ENCODE measurements around the gene ADD3.

Gene ADD3

DNA sequence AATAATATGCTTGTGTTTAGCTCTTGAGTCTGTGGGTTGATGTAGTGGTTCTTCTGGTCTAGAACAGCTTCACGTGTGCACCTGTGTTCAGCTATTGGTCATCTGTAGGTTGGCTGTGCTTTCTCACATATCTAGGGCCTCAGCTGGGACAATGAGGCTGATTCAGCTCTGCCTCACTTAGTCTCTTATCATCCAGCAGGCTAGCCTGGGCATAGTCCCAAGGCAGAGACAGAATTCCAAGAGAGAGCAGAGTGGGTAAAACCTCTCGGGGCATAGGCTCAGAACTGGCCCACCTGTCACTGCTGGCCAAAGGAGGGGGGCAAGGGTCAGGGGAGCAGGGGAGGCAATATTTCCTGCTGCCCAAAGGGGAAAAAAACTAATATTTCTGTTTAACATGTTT, 167.6 kb downstream of the ADD3 start:
- Histone ChIP-seq H4K20me1 (ENCODE audit: insufficient read depth, low read length) (no peaks in the 10 kb centered on the region), H3K9ac (ENCODE audit: low read depth, low read length) (no peak overlapping the region)

DNA sequence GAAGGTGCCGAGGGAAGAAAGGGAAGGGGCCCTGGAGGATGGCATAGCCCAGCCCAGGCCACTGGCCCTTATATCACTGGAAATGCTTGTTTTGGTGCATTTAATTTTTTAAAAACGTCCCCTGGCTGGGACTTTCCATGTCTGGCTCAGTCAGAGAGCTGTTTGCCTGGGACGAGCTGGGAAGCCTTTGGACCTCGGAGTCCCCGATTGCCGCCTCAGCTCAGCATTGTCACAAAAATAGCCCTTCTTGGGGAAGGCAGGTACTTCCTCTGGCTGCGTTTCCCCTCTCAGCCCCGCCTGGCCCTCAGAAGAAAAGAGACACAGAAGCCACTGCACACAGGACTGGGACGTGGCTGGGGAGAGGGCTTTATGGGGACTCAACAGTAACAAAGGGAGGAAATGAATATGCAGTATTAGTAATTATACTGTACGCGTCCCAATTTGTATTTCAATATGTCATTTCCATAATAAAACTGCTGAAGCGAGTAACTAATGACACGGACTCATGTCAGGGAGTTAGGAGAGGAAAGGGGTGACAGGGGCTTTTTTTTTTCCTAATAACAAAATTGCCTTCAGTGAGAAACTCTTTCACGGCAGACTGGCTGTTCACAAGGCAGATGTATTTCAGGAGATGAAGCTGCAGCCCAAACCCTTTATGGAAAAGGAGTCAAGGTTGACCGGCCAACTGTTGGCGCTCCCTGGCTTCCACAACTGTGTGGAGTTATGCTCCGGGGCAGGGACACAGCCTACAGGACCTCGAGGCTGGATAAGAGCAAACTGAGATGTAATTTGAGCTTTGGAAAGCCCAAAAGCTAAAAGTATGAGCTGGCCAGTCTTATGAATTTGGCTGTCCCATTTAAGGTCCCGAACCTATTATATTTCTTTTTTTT, 168.6 kb downstream of the ADD3 start:
- Histone ChIP-seq H3K4me3 (ENCODE audit: low read depth in 1 of 2, low read length in 2 of 2) (no peak overlapping the region), H3K4me2 (ENCODE audit: insufficient read depth, low read length) (no peak overlapping the region), H3K9me3 (ENCODE audit: insufficient read depth, low read length, severe bottlenecking) (no peaks in the 10 kb centered on the region), H4K20me1 (ENCODE audit: insufficient read depth, low read length) (no peaks in the 10 kb centered on the region), H3K4me1 (ENCODE audit: insufficient read depth, low read length) (no peaks in the 10 kb centered on the region), H2AFZ (ENCODE audit: low read depth, low read length) (no peak overlapping the region), H3K36me3 (ENCODE audit: insufficient read depth, low read length) (no peaks in the 10 kb centered on the region), H3K79me2 (ENCODE audit: insufficient read depth, low read length) (no peaks in the 10 kb centered on the region), H3K27ac (ENCODE audit: low read length) (no peak overlapping the region), H3K9ac (ENCODE audit: low read depth, low read length) (no peak overlapping the region), H3K27me3 (ENCODE audit: insufficient read depth, low read length, poor library complexity) (peaks cover 14% of the 10 kb centered on the region)
- DNase-seq (no peak), ATAC-seq (ENCODE audit: insufficient read depth, low read depth) (no peak)
- TF ChIP-seq, protein P1, sequence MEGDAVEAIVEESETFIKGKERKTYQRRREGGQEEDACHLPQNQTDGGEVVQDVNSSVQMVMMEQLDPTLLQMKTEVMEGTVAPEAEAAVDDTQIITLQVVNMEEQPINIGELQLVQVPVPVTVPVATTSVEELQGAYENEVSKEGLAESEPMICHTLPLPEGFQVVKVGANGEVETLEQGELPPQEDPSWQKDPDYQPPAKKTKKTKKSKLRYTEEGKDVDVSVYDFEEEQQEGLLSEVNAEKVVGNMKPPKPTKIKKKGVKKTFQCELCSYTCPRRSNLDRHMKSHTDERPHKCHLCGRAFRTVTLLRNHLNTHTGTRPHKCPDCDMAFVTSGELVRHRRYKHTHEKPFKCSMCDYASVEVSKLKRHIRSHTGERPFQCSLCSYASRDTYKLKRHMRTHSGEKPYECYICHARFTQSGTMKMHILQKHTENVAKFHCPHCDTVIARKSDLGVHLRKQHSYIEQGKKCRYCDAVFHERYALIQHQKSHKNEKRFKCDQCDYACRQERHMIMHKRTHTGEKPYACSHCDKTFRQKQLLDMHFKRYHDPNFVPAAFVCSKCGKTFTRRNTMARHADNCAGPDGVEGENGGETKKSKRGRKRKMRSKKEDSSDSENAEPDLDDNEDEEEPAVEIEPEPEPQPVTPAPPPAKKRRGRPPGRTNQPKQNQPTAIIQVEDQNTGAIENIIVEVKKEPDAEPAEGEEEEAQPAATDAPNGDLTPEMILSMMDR (IDR thresholded peaks at IDR 0.05; ENCODE audit: borderline replicate concordance, extremely low read depth, low read length, poor library complexity, severe bottlenecking) = no peak

More for the DNA sequence above, 167.6 kb downstream of the ADD3 start:
- no peak overlapping the region for H3K4me2 ChIP-seq (ENCODE audit: insufficient read depth, low read length)
- no peak for TF ChIP-seq EZH2 (IDR thresholded peaks at IDR 0.05; ENCODE audit: borderline replicate concordance, low read depth, low read length, severe bottlenecking)
- TF ChIP-seq, protein P1 (IDR thresholded peaks at IDR 0.05; ENCODE audit: borderline replicate concordance, extremely low read depth, low read length, poor library complexity, severe bottlenecking) = no peak
- H2AFZ ChIP-seq (ENCODE audit: low read depth, low read length) = no peak overlapping the region
- DNase-seq = no peak
- H3K27me3 ChIP-seq (ENCODE audit: insufficient read depth, low read length, poor library complexity) = peaks cover 17% of the 10 kb centered on the region
- H3K36me3 ChIP-seq (ENCODE audit: insufficient read depth, low read length) = no peaks in the 10 kb centered on the region
- ATAC-seq (ENCODE audit: insufficient read depth, low read depth) = no peak
- H3K79me2 ChIP-seq (ENCODE audit: insufficient read depth, low read length) = no peaks in the 10 kb centered on the region
- H3K27ac ChIP-seq (ENCODE audit: low read length) = no peak overlapping the region
- no peaks in the 10 kb centered on the region for H3K4me1 ChIP-seq (ENCODE audit: insufficient read depth, low read length)
- no peak overlapping the region for H3K4me3 ChIP-seq (ENCODE audit: low read depth in 1 of 2, low read length in 2 of 2)
- no peaks in the 10 kb centered on the region for H3K9me3 ChIP-seq (ENCODE audit: insufficient read depth, low read length, severe bottlenecking)

DNA sequence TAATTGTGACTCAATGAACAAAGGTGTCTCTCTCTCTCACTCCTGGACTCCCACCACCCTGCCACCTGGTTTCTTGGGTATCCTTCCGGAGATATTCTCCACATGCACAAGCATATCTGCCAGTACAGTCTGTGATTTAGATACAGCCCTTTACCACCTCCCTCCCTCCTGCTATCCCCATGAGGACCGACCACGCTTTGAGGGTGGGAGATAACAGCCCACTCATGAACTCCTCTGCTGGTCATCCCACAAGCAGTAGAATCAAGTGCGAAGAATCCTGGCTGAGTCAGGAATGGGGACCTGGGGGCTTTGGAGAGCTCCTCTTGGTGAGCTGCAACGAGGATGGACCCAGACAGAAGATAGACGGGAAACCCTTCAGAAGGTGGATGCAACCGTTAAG, 171.4 kb downstream of the ADD3 start:
- no peak for TF ChIP-seq EZH2 (IDR thresholded peaks at IDR 0.05; ENCODE audit: borderline replicate concordance, low read depth, low read length, severe bottlenecking)
- TF ChIP-seq, protein P1 (IDR thresholded peaks at IDR 0.05; ENCODE audit: borderline replicate concordance, extremely low read depth, low read length, poor library complexity, severe bottlenecking) = no peak
- Histone ChIP-seq H3K27ac (ENCODE audit: low read length) (no peak overlapping the region), H3K4me2 (ENCODE audit: insufficient read depth, low read length) (no peak overlapping the region), H3K36me3 (ENCODE audit: insufficient read depth, low read length) (no peaks in the 10 kb centered on the region), H3K4me3 (ENCODE audit: low read depth in 1 of 2, low read length in 2 of 2) (no peak overlapping the region), H3K79me2 (ENCODE audit: insufficient read depth, low read length) (no peaks in the 10 kb centered on the region), H3K9ac (ENCODE audit: low read depth, low read length) (no peak overlapping the region), H3K27me3 (ENCODE audit: insufficient read depth, low read length, poor library complexity) (peaks cover 11% of the 10 kb centered on the region), H3K9me3 (ENCODE audit: insufficient read depth, low read length, severe bottlenecking) (no peaks in the 10 kb centered on the region), H4K20me1 (ENCODE audit: insufficient read depth, low read length) (no peaks in the 10 kb centered on the region), H2AFZ (ENCODE audit: low read depth, low read length) (no peak overlapping the region), H3K4me1 (ENCODE audit: insufficient read depth, low read length) (no peaks in the 10 kb centered on the region)
- DNase-seq (no peak), ATAC-seq (ENCODE audit: insufficient read depth, low read depth) (no peak)

All from DND-41 (cell line).